ENCODE data around the gene CHIA.

- TF ChIP-seq CTCF (IDR thresholded peaks at IDR 0.05) (no peak), EP300 (IDR thresholded peaks at IDR 0.05) (no peak)
Measured at GRCh38 chr1:111354584-111354983, 63.9 kb downstream of the CHIA start.
